ENCODE results near the gene DVL1.

The DVL1 gene

GRCh38 chr1:1354271-1355247 is 5.3 kb upstream of the DVL1 start:
- DNase-seq = no peak

GRCh38 chr1:1353389-1354151 is 4.4 kb upstream of the DVL1 start:
- no peak for DNase-seq

GRCh38 chr1:1352786-1353388 is 3.7 kb upstream of the DVL1 start:
- no peak for DNase-seq

- DNase-seq = no peak
Measured at GRCh38 chr1:1351511-1352427, 2.6 kb upstream of the DVL1 start.

- DNase-seq = peak; percentile 0
Measured at GRCh38 chr1:1348420-1349255, 580 bp downstream of the DVL1 start.

- no peak for DNase-seq
Measured at GRCh38 chr1:1347663-1348419, 1.4 kb downstream of the DVL1 start.

- no peak for DNase-seq
Measured at GRCh38 chr1:1347026-1347595, 2.1 kb downstream of the DVL1 start.

GRCh38 chr1:1346501-1346890 is 2.7 kb downstream of the DVL1 start:
- no peak for DNase-seq

GRCh38 chr1:1345860-1346500 is 3.2 kb downstream of the DVL1 start:
- no peak for DNase-seq

- DNase-seq = no peak
Measured at GRCh38 chr1:1345384-1345783, 3.8 kb downstream of the DVL1 start.

- DNase-seq = no peak
Measured at GRCh38 chr1:1344655-1345361, 4.4 kb downstream of the DVL1 start.

- no peak for DNase-seq
Measured at GRCh38 chr1:1343811-1344421, 5.3 kb downstream of the DVL1 start.

- no peak for DNase-seq
Measured at GRCh38 chr1:1342584-1343115, 6.6 kb downstream of the DVL1 start.

- no peak for DNase-seq
Measured at GRCh38 chr1:1342061-1342562, 7.1 kb downstream of the DVL1 start.

- no peak for DNase-seq
Measured at GRCh38 chr1:1341549-1342021, 7.6 kb downstream of the DVL1 start.

- no peak for DNase-seq
Measured at GRCh38 chr1:1340791-1341548, 8.2 kb downstream of the DVL1 start.

- no peak for DNase-seq
Measured at GRCh38 chr1:1340185-1340584, 9.0 kb downstream of the DVL1 start.

All from NCI-H748 treated with DMSO at 0.1 percent for 48 hours (cell line).